GM23248 (cell line): ENCODE data around the gene LMX1B.

ENCODE experiments used
- EZH2 ChIP-seq: fragments of 200-600 bp; sonication (generic); IDR thresholded peaks from 2 replicates; pipeline ENCODE4 v1.6.1; 2018; ENCODE audit warnings: antibody characterized with exemption, mild to moderate bottlenecking; ENCODE audit not compliant: insufficient read depth, poor library complexity, severe bottlenecking
- EZH2phosphoT487 ChIP-seq: fragments of 200-600 bp; sonication (generic); IDR thresholded peaks from 2 replicates; pipeline ENCODE4 v1.6.1; 2018; ENCODE audit warnings: antibody characterized with exemption, moderate library complexity, mild to moderate bottlenecking, low read depth; ENCODE audit not compliant: insufficient read depth

GRCh38 chr9:126616521-126616976 is 2.8 kb downstream of the LMX1B start:
- TF ChIP-seq EZH2 (no peak), EZH2phosphoT487 (no peak)
